Neural cell (in vitro differentiated cells): Measurements from ENCODE around the gene FAF1. TPM values are rescaled to one million over a fixed set of nuclear protein-coding genes. Genes with fewer than 3 reads are reported as not detected.

Experiments used
- H2AFZ ChIP-seq: fragments of 200-600, 300-800 bp; sonication (generic), shearing (Covaris generic); 2 replicates; pipeline ENCODE4 v1.6.0; 2014; ENCODE audit warnings: low read depth, mild to moderate bottlenecking, antibody characterized with exemption, low read length, moderate library complexity
- H3F3A ChIP-seq: fragments of 200-600 bp; shearing (Covaris generic); 2 replicates; pipeline ENCODE4 v1.6.1; 2016; ENCODE audit warnings: mild to moderate bottlenecking, moderate library complexity, mixed read lengths, antibody characterized with exemption, low read length; ENCODE audit not compliant: insufficient read depth, poor library complexity, severe bottlenecking
- H3K27ac ChIP-seq: fragments of 200-600, 300-800 bp; sonication (generic), shearing (Covaris generic); 2 replicates; pipeline ENCODE4 v1.5.1; 2014; ENCODE audit warnings: mild to moderate bottlenecking, low read length, moderate library complexity
- H3K27me3 ChIP-seq: fragments of 300-800, 200-600 bp; sonication (generic), shearing (Covaris generic); 2 replicates; pipeline ENCODE4 v1.6.0; 2014; ENCODE audit warnings: mild to moderate bottlenecking, low read depth, low read length, moderate library complexity; ENCODE audit not compliant: insufficient read depth
- H3K36me3 ChIP-seq: fragments of 300-800, 200-600 bp; sonication (generic), shearing (Covaris generic); 2 replicates; pipeline ENCODE4 v1.5.1; 2014; ENCODE audit warnings: mild to moderate bottlenecking, antibody characterized with exemption, low read length, moderate library complexity; ENCODE audit not compliant: insufficient read depth
- H3K4me2 ChIP-seq: fragments of 300-800, 200-600 bp; sonication (generic), shearing (Covaris generic); 2 replicates; pipeline ENCODE4 v1.6.0; 2014; ENCODE audit warnings: mild to moderate bottlenecking, low read length
- H3K4me3 ChIP-seq: fragments of 300-800, 200-600 bp; sonication (generic), shearing (Covaris generic); 2 replicates; pipeline ENCODE4 v1.5.1; 2014; ENCODE audit warnings: mild to moderate bottlenecking, low read length, moderate library complexity
- H3K79me2 ChIP-seq: fragments of 200-600 bp; shearing (Covaris generic); replicated peaks from 2 replicates; pipeline ENCODE4 v1.6.0; 2014; ENCODE audit warnings: mild to moderate bottlenecking, low read length, moderate library complexity; ENCODE audit not compliant: insufficient read depth
- H3K9ac ChIP-seq: fragments of 300-800, 200-600 bp; sonication (generic), shearing (Covaris generic); 2 replicates; pipeline ENCODE4 v1.6.1; 2016; ENCODE audit warnings: mild to moderate bottlenecking, low read length, mixed read lengths
- H3K9me2 ChIP-seq: fragments of 200-600 bp; shearing (Covaris generic); 2 replicates; pipeline ENCODE4 v1.6.1; 2016; ENCODE audit warnings: mild to moderate bottlenecking, low read length, mixed read lengths; ENCODE audit not compliant: insufficient read depth
- H3K9me3 ChIP-seq: fragments of 200-600, 300-800 bp; sonication (generic), shearing (Covaris generic); 2 replicates; pipeline ENCODE4 v1.6.1; 2016; ENCODE audit warnings: mild to moderate bottlenecking, mixed run types, low read length, moderate library complexity, mixed read lengths
- H4K20me1 ChIP-seq: fragments of 200-600 bp; shearing (Covaris generic); 2 replicates; pipeline ENCODE4 v1.6.1; 2016; ENCODE audit warnings: mild to moderate bottlenecking, mixed run types; ENCODE audit not compliant: insufficient read depth
- EP300 ChIP-seq: fragments of 450-650 bp; conservative IDR thresholded peaks from 2 replicates; pipeline ENCODE4 v1.6.1; 2014; ENCODE audit warnings: antibody characterized with exemption, mild to moderate bottlenecking, moderate library complexity; ENCODE audit not compliant: poor library complexity, severe bottlenecking
- EZH2 ChIP-seq: fragments of 200-600, 300-800 bp; shearing (Covaris generic), sonication (generic); IDR thresholded peaks from 2 replicates; pipeline ENCODE4 v1.6.1; 2014; ENCODE audit warnings: antibody characterized with exemption, low read length, borderline replicate concordance, mild to moderate bottlenecking; ENCODE audit not compliant: insufficient read depth, poor library complexity, severe bottlenecking
- MXI1 ChIP-seq: fragments of 450-650 bp; conservative IDR thresholded peaks from 2 replicates; pipeline ENCODE4 v1.6.1; 2014; ENCODE audit warnings: antibody characterized with exemption, mild to moderate bottlenecking; ENCODE audit not compliant: poor library complexity, severe bottlenecking
- POLR2AphosphoS5 ChIP-seq: IDR thresholded peaks from 2 replicates; pipeline ENCODE4 v1.6.1; 2012
- RAD21 ChIP-seq: fragments of 450-650 bp; conservative IDR thresholded peaks from 2 replicates; pipeline ENCODE4 v1.6.1; 2014; ENCODE audit warnings: antibody characterized with exemption, mild to moderate bottlenecking, moderate library complexity
- SMC3 ChIP-seq: fragments of 450-650 bp; conservative IDR thresholded peaks from 2 replicates; pipeline ENCODE4 v1.6.1; 2014; ENCODE audit warnings: antibody characterized with exemption, mild to moderate bottlenecking, moderate library complexity; ENCODE audit not compliant: poor library complexity
- TAF1 ChIP-seq: IDR thresholded peaks from 2 replicates; pipeline ENCODE4 v1.6.1; 2012; ENCODE audit warnings: low read depth
- polyA plus RNA-seq: library from polyadenylated mRNA; depleted of rRNA; stranded (reverse); fragments of >200 nt; gene quantifications from 2 replicates; pipeline ENCODE4 v1.2.3, GENCODE V29; 2014
- TF ChIP-seq, protein P1 (sequence below): fragments of 450-650 bp; IDR thresholded peaks from 2 replicates; pipeline ENCODE4 v1.5.1; 2014; ENCODE audit warnings: antibody characterized with exemption, mild to moderate bottlenecking, moderate library complexity; ENCODE audit not compliant: poor library complexity, severe bottlenecking
- TF ChIP-seq, protein P2 (sequence below): IDR thresholded peaks from 2 replicates; pipeline ENCODE4 v1.6.1; 2012; ENCODE audit warnings: borderline replicate concordance

Gene FAF1
- polyA plus RNA-seq, 1 donor from 2014 or later: 52.1 TPM

DNA sequence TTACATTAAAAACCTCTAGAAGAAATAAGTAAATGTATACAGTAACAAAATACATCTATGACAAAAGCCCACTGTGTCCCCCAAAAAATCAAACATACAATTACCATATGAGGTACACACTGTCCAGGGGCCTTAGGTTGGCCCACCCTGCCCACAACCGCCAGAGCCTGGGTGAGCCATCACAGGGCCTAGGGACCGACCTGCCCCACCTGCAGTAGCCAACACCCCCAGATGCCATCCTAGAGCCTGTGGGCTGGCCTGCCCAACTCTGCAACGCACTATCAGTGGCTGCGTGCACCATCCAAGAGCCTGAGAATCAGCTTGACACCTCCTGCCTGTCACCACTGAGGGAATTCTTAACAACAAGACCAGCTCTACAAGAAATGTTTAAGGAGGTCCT, 39.0 kb downstream of the FAF1 start:
- H3K27ac ChIP-seq: no peak overlapping the region
- TF ChIP-seq EZH2 (no peak), RAD21 (no peak), TAF1 (no peak), SMC3 (no peak), POLR2AphosphoS5 (no peak), EP300 (no peak), MXI1 (no peak)
- TF ChIP-seq, protein P1, sequence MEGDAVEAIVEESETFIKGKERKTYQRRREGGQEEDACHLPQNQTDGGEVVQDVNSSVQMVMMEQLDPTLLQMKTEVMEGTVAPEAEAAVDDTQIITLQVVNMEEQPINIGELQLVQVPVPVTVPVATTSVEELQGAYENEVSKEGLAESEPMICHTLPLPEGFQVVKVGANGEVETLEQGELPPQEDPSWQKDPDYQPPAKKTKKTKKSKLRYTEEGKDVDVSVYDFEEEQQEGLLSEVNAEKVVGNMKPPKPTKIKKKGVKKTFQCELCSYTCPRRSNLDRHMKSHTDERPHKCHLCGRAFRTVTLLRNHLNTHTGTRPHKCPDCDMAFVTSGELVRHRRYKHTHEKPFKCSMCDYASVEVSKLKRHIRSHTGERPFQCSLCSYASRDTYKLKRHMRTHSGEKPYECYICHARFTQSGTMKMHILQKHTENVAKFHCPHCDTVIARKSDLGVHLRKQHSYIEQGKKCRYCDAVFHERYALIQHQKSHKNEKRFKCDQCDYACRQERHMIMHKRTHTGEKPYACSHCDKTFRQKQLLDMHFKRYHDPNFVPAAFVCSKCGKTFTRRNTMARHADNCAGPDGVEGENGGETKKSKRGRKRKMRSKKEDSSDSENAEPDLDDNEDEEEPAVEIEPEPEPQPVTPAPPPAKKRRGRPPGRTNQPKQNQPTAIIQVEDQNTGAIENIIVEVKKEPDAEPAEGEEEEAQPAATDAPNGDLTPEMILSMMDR: no peak
- TF ChIP-seq, protein P2, sequence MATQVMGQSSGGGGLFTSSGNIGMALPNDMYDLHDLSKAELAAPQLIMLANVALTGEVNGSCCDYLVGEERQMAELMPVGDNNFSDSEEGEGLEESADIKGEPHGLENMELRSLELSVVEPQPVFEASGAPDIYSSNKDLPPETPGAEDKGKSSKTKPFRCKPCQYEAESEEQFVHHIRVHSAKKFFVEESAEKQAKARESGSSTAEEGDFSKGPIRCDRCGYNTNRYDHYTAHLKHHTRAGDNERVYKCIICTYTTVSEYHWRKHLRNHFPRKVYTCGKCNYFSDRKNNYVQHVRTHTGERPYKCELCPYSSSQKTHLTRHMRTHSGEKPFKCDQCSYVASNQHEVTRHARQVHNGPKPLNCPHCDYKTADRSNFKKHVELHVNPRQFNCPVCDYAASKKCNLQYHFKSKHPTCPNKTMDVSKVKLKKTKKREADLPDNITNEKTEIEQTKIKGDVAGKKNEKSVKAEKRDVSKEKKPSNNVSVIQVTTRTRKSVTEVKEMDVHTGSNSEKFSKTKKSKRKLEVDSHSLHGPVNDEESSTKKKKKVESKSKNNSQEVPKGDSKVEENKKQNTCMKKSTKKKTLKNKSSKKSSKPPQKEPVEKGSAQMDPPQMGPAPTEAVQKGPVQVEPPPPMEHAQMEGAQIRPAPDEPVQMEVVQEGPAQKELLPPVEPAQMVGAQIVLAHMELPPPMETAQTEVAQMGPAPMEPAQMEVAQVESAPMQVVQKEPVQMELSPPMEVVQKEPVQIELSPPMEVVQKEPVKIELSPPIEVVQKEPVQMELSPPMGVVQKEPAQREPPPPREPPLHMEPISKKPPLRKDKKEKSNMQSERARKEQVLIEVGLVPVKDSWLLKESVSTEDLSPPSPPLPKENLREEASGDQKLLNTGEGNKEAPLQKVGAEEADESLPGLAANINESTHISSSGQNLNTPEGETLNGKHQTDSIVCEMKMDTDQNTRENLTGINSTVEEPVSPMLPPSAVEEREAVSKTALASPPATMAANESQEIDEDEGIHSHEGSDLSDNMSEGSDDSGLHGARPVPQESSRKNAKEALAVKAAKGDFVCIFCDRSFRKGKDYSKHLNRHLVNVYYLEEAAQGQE: no peak
- H3K4me2 ChIP-seq: no peak overlapping the region
- H3K27me3 ChIP-seq: no peaks in the 10 kb centered on the region
- H3K4me3 ChIP-seq: no peak overlapping the region
- H3K9ac ChIP-seq: no peak overlapping the region
- no peaks in the 10 kb centered on the region for H4K20me1 ChIP-seq
- no peaks in the 10 kb centered on the region for H3K9me2 ChIP-seq
- H3F3A ChIP-seq: no peaks in the 10 kb centered on the region
- H3K36me3 ChIP-seq: no peaks in the 10 kb centered on the region
- H3K9me3 ChIP-seq: peaks cover 4% of the 10 kb centered on the region
- no peak overlapping the region for H2AFZ ChIP-seq
- H3K79me2 ChIP-seq: peaks cover 11% of the 10 kb centered on the region

DNA sequence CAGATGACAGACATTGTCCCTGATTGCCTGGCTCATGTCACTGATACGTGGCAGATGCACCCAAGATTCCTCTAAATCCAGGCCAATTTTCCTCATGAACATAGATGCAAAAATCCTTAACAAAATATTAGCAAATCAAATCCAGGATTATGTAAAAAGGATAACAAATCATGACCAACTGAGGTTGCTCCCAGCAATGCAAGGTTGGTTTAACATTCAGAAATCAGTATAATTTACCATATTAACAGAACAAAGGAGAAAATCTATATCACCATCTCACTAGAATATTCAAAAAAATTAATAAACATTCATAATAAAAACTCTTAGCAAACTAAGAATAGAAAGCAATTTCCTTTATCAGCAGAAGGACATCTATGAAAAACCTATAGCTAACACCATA, 39.7 kb downstream of the FAF1 start:
- Histone ChIP-seq H3K36me3 (no peaks in the 10 kb centered on the region), H3F3A (no peaks in the 10 kb centered on the region), H4K20me1 (no peaks in the 10 kb centered on the region), H2AFZ (no peak overlapping the region), H3K9me2 (no peaks in the 10 kb centered on the region), H3K4me2 (no peak overlapping the region), H3K4me3 (no peak overlapping the region), H3K27ac (no peak overlapping the region), H3K9ac (no peak overlapping the region), H3K9me3 (peaks cover 4% of the 10 kb centered on the region), H3K27me3 (no peaks in the 10 kb centered on the region), H3K79me2 (peaks cover 10% of the 10 kb centered on the region)
- no peak for TF ChIP-seq EZH2
- TF ChIP-seq, protein P1: no peak
- TF ChIP-seq SMC3: no peak
- no peak for TF ChIP-seq EP300
- no peak for TF ChIP-seq POLR2AphosphoS5
- TF ChIP-seq RAD21: no peak
- TF ChIP-seq TAF1: no peak
- no peak for TF ChIP-seq MXI1
- TF ChIP-seq, protein P2: no peak
